NT2/D1 (cell line): ENCODE data around the gene ANK2.

Experiments
- DNase-seq: peaks from one replicate; pipeline ENCODE4 v3.0.0-alpha.2; 2011; ENCODE audit warnings: low read depth, low spot score
- H3K27me3 ChIP-seq: 2 replicates; pipeline ENCODE4 v1.6.0; 2011; ENCODE audit warnings: mild to moderate bottlenecking; ENCODE audit not compliant: insufficient read length, insufficient read depth
- H3K36me3 ChIP-seq: 2 replicates; pipeline ENCODE4 v1.6.1; 2011; ENCODE audit warnings: mild to moderate bottlenecking, low read length, mixed read lengths; ENCODE audit not compliant: insufficient read depth, insufficient read length
- H3K4me1 ChIP-seq: 2 replicates; pipeline ENCODE4 v1.5.1; 2011; ENCODE audit not compliant: insufficient read depth, insufficient read length
- H3K4me3 ChIP-seq: 2 replicates; pipeline ENCODE4 v1.5.1; 2011; ENCODE audit warnings: low read depth; ENCODE audit not compliant: insufficient read length
- H3K9ac ChIP-seq: 2 replicates; pipeline ENCODE4 v1.6.0; 2011; ENCODE audit warnings: low read depth; ENCODE audit not compliant: insufficient read length
- H3K9me3 ChIP-seq: 2 replicates; pipeline ENCODE4 v1.5.1; 2011; ENCODE audit warnings: mild to moderate bottlenecking, low read length; ENCODE audit not compliant: insufficient read depth
- SUZ12 ChIP-seq: IDR thresholded peaks from 2 replicates; pipeline ENCODE4 v1.6.1; 2011; ENCODE audit not compliant: insufficient read length, insufficient read depth; ENCODE audit errors: extremely low read depth
- YY1 ChIP-seq: IDR thresholded peaks from 2 replicates; pipeline ENCODE4 v1.6.1; 2011; ENCODE audit not compliant: insufficient read length, insufficient read depth
- ZNF274 ChIP-seq: IDR thresholded peaks from 2 replicates; pipeline ENCODE4 v1.6.1; 2011; ENCODE audit warnings: mild to moderate bottlenecking, low read depth, low read length

Gene ANK2

GRCh38 chr4:113162089-113162488, 112.6 kb downstream of the ANK2 start:
- DNase-seq = no peak
- no peak overlapping the region for H3K9ac ChIP-seq
- no peaks in the 10 kb centered on the region for H3K36me3 ChIP-seq
- H3K4me1 ChIP-seq = no peaks in the 10 kb centered on the region
- H3K27me3 ChIP-seq = no peaks in the 10 kb centered on the region
- H3K4me3 ChIP-seq = no peak overlapping the region
- no peaks in the 10 kb centered on the region for H3K9me3 ChIP-seq
- no peak for TF ChIP-seq SUZ12
- TF ChIP-seq ZNF274 = no peak
- no peak for TF ChIP-seq YY1

GRCh38 chr4:113169368-113169767, 119.9 kb downstream of the ANK2 start:
- Histone ChIP-seq H3K36me3 (no peaks in the 10 kb centered on the region), H3K9me3 (no peaks in the 10 kb centered on the region), H3K4me1 (no peaks in the 10 kb centered on the region), H3K27me3 (no peaks in the 10 kb centered on the region), H3K9ac (no peak overlapping the region), H3K4me3 (no peak overlapping the region)
- peak; percentile 22 for DNase-seq
- TF ChIP-seq SUZ12 (no peak), YY1 (no peak), ZNF274 (no peak)

GRCh38 chr4:113170115-113170804, 120.8 kb downstream of the ANK2 start:
- H3K4me1 ChIP-seq = no peaks in the 10 kb centered on the region
- DNase-seq = no peak
- no peaks in the 10 kb centered on the region for H3K27me3 ChIP-seq
- no peaks in the 10 kb centered on the region for H3K36me3 ChIP-seq
- H3K9ac ChIP-seq = no peak overlapping the region
- no peak for TF ChIP-seq ZNF274
- TF ChIP-seq YY1 = no peak
- no peak for TF ChIP-seq SUZ12
- no peaks in the 10 kb centered on the region for H3K9me3 ChIP-seq
- H3K4me3 ChIP-seq = no peak overlapping the region

GRCh38 chr4:113170805-113171468, 121.5 kb downstream of the ANK2 start:
- Histone ChIP-seq H3K4me1 (no peaks in the 10 kb centered on the region), H3K36me3 (no peaks in the 10 kb centered on the region), H3K4me3 (no peak overlapping the region), H3K9me3 (no peaks in the 10 kb centered on the region), H3K9ac (no peak overlapping the region), H3K27me3 (no peaks in the 10 kb centered on the region)
- TF ChIP-seq ZNF274 (no peak), SUZ12 (no peak), YY1 (no peak)
- no peak for DNase-seq

DNA sequence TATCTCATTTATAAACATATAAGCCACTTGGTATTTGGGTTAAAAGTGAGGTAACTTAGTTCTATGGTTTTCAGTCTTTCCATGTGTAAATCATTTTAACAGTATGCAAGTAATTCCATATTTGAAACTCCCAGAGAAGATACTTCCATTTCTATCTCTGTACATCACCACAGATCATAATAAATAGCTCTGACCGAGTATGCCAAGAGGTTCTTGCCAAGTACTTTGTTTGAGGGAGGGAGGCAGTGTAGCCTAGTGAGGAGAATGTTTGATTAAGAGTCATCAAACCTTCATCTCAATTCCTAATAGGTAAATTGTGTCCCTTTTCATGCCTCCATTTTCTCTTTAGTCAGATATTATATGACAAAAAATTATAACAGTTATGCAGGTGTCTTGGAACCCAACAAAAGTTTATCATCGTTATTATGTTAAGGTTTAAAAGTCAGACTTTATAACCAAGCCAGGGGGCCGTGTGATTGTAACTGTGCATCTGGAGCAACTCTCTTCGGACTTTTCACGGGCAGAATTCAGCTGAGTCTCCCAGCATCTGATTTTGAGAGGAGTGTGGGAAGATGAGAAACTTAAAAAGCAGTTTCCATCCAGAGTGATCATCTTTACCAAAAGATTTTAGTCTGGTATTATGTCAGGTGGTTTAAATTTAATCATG, 123.8 kb downstream of the ANK2 start:
- no peaks in the 10 kb centered on the region for H3K9me3 ChIP-seq
- H3K4me1 ChIP-seq = no peaks in the 10 kb centered on the region
- no peak overlapping the region for H3K4me3 ChIP-seq
- TF ChIP-seq ZNF274 (no peak), SUZ12 (no peak), YY1 (no peak)
- H3K36me3 ChIP-seq = no peaks in the 10 kb centered on the region
- H3K27me3 ChIP-seq = no peaks in the 10 kb centered on the region
- no peak for DNase-seq
- no peak overlapping the region for H3K9ac ChIP-seq

- Histone ChIP-seq H3K4me3 (no peak overlapping the region), H3K9ac (no peak overlapping the region), H3K9me3 (no peaks in the 10 kb centered on the region), H3K36me3 (no peaks in the 10 kb centered on the region), H3K4me1 (no peaks in the 10 kb centered on the region), H3K27me3 (no peaks in the 10 kb centered on the region)
- TF ChIP-seq YY1 (no peak), ZNF274 (no peak), SUZ12 (no peak)
- DNase-seq = no peak
Observed at GRCh38 chr4:113173793-113174264, 124.4 kb downstream of the ANK2 start.

DNA sequence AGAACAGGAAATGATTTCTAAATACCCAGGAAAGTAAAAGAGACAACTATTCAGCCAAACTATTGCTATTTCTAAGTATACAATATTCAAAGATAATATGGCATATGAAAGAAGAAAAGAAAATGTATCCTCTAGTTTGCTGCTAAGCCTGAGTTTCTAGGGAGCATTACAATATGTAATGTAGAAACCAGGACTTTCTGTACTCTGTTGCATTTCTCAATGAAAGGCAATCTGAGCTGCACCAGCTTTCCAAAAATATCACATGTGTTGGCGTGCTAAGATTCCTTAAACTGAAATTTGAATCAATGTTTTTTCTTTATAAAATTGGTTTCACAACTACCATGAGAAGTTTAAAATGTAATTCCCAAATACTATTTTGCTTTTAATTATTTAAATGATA, 129.6 kb downstream of the ANK2 start:
- no peaks in the 10 kb centered on the region for H3K4me1 ChIP-seq
- no peak for DNase-seq
- no peak overlapping the region for H3K9ac ChIP-seq
- no peaks in the 10 kb centered on the region for H3K9me3 ChIP-seq
- H3K27me3 ChIP-seq = no peaks in the 10 kb centered on the region
- TF ChIP-seq ZNF274 = no peak
- no peak for TF ChIP-seq YY1
- no peak for TF ChIP-seq SUZ12
- no peaks in the 10 kb centered on the region for H3K36me3 ChIP-seq
- H3K4me3 ChIP-seq = no peak overlapping the region
